ENCODE data around the gene ELMO2.

- TF ChIP-seq CTCF (IDR thresholded peaks at IDR 0.05) = peak; percentile 63
- no peak for TF ChIP-seq EZH2 (IDR thresholded peaks at IDR 0.05; ENCODE audit: borderline replicate concordance, insufficient read depth, low read depth, low read length, poor library complexity, severe bottlenecking)
Measured at GRCh38 chr20:46349035-46349741, 57.2 kb downstream of the ELMO2 start.
